Measurements from ENCODE around the gene TENM3. TPM values are rescaled to one million over a fixed set of nuclear protein-coding genes. Genes with fewer than 3 reads are reported as not detected.

Gene TENM3
- total RNA-seq, 1 donor from 2014 or later = 11.0 TPM

GRCh38 chr4:182679533-182679932 lies 436.3 kb downstream of the TENM3 start:
- intact Hi-C loops (cut with DNase I) = no loop called here
- DNase-seq (ENCODE audit: extremely low spot score in 2 of 2) = no peak
- Histone ChIP-seq H3K27ac (no peak overlapping the region), H3K27me3 (no peaks in the 10 kb centered on the region), H3K4me3 (no peak overlapping the region), H3K36me3 (no peaks in the 10 kb centered on the region), H3K9me3 (no peaks in the 10 kb centered on the region), H3K4me1 (no peaks in the 10 kb centered on the region)
- TF ChIP-seq POLR2AphosphoS5 (IDR thresholded peaks at IDR 0.05; ENCODE audit: insufficient read depth in 1 of 2, low read depth in 1 of 2) = no peak
- no peak for TF ChIP-seq CTCF (IDR thresholded peaks at IDR 0.05)
- no peak for TF ChIP-seq POLR2A (IDR thresholded peaks at IDR 0.05)

GRCh38 chr4:182680234-182680653 lies 437.0 kb downstream of the TENM3 start:
- intact Hi-C loops (cut with DNase I) = no loop called here
- Histone ChIP-seq H3K4me1 (no peaks in the 10 kb centered on the region), H3K27me3 (no peaks in the 10 kb centered on the region), H3K4me3 (no peak overlapping the region), H3K27ac (no peak overlapping the region), H3K9me3 (no peaks in the 10 kb centered on the region), H3K36me3 (no peaks in the 10 kb centered on the region)
- TF ChIP-seq POLR2A (IDR thresholded peaks at IDR 0.05) (no peak), POLR2AphosphoS5 (IDR thresholded peaks at IDR 0.05; ENCODE audit: insufficient read depth in 1 of 2, low read depth in 1 of 2) (no peak), CTCF (IDR thresholded peaks at IDR 0.05) (no peak)
- DNase-seq (ENCODE audit: extremely low spot score in 2 of 2) = no peak

- Histone ChIP-seq H3K9me3 (no peaks in the 10 kb centered on the region), H3K36me3 (no peaks in the 10 kb centered on the region), H3K4me3 (no peak overlapping the region), H3K4me1 (no peaks in the 10 kb centered on the region), H3K27ac (no peak overlapping the region), H3K27me3 (no peaks in the 10 kb centered on the region)
- DNase-seq (ENCODE audit: extremely low spot score in 2 of 2) = no peak
- intact Hi-C loops (cut with DNase I) = no loop called here
- TF ChIP-seq POLR2A (IDR thresholded peaks at IDR 0.05) (no peak), CTCF (IDR thresholded peaks at IDR 0.05) (no peak), POLR2AphosphoS5 (IDR thresholded peaks at IDR 0.05; ENCODE audit: insufficient read depth in 1 of 2, low read depth in 1 of 2) (no peak)
These were observed 440.5 kb downstream of the TENM3 start for GRCh38 chr4:182683661-182684060.

- no peak overlapping the region for H3K4me3 ChIP-seq
- TF ChIP-seq POLR2AphosphoS5 (IDR thresholded peaks at IDR 0.05; ENCODE audit: insufficient read depth in 1 of 2, low read depth in 1 of 2) (no peak), CTCF (IDR thresholded peaks at IDR 0.05) (no peak), POLR2A (IDR thresholded peaks at IDR 0.05) (no peak)
These were observed 441.6 kb downstream of the TENM3 start for GRCh38 chr4:182684796-182685195.

GRCh38 chr4:182688081-182688480 lies 444.9 kb downstream of the TENM3 start:
- no peak overlapping the region for H3K27ac ChIP-seq
- H3K4me3 ChIP-seq = no peak overlapping the region
- TF ChIP-seq CTCF (IDR thresholded peaks at IDR 0.05) (no peak), POLR2AphosphoS5 (IDR thresholded peaks at IDR 0.05; ENCODE audit: insufficient read depth in 1 of 2, low read depth in 1 of 2) (no peak), POLR2A (IDR thresholded peaks at IDR 0.05) (no peak)
- no peaks in the 10 kb centered on the region for H3K36me3 ChIP-seq
- no peaks in the 10 kb centered on the region for H3K4me1 ChIP-seq
- no peaks in the 10 kb centered on the region for H3K27me3 ChIP-seq
- intact Hi-C loops (cut with DNase I) = no loop called here
- no peaks in the 10 kb centered on the region for H3K9me3 ChIP-seq
- DNase-seq (ENCODE audit: extremely low spot score in 2 of 2) = no peak

More at GRCh38 chr4:182684796-182685195, 441.6 kb downstream of the TENM3 start:
- Histone ChIP-seq H3K27me3 (no peaks in the 10 kb centered on the region), H3K9me3 (no peaks in the 10 kb centered on the region), H3K4me1 (no peaks in the 10 kb centered on the region), H3K36me3 (no peaks in the 10 kb centered on the region), H3K27ac (no peak overlapping the region)
- no peak for DNase-seq (ENCODE audit: extremely low spot score in 2 of 2)
- intact Hi-C loops (cut with DNase I) = no loop called here

All from vagina (tissue), 2 donors.